GM12801 (cell line): ENCODE results near the gene CSRP2.

Source experiments
- CTCF ChIP-seq: IDR thresholded peaks from one replicate; pipeline ENCODE4 v1.5.1; 2011; ENCODE audit warnings: control low read depth; ENCODE audit not compliant: insufficient read length; ENCODE audit errors: extremely low read depth

Gene CSRP2

GRCh38 chr12:76890151-76891143, 11.6 kb upstream of the CSRP2 start:
- TF ChIP-seq CTCF: no peak

DNA sequence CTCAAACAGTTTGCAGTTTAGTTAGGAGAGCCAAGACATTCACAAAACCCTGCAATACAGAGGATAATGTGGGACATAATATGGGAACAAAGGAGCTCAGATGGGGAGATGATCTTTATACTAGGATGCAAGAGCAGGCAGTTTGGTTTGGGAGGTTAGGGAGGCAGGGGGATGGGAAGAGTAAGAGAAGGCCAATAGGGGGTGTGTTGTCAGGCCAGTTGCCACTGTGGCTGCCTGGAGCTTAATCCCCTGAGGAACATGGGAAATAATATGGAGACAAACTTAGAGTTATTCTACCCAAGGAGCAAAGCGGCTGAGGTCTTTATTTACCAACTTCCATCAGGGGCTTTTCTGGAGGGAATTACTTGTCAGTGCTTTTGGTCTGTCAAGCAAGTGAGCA, 10.0 kb upstream of the CSRP2 start:
- no peak for TF ChIP-seq CTCF

GRCh38 chr12:76883811-76884210, 5.0 kb upstream of the CSRP2 start:
- no peak for TF ChIP-seq CTCF

DNA sequence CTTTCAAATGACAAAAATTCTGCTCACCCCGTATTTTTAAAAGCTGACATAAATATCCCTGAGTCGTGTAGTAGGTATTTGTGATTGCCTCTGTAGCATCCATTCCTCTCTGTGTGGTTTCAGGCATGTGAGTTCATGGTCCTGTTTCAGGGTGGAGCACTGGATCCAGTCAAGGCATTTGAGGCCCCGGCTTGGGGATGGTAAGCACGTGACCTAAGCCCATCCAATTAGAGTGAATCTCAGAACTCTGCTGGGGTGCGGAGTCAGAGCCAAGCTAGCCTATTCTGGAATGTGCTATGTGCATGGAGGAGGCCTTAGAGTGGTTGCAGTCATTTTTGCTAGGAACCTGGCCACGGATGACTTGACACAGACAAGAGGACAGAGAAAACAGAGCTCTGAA, 4.3 kb upstream of the CSRP2 start:
- TF ChIP-seq CTCF: no peak

DNA sequence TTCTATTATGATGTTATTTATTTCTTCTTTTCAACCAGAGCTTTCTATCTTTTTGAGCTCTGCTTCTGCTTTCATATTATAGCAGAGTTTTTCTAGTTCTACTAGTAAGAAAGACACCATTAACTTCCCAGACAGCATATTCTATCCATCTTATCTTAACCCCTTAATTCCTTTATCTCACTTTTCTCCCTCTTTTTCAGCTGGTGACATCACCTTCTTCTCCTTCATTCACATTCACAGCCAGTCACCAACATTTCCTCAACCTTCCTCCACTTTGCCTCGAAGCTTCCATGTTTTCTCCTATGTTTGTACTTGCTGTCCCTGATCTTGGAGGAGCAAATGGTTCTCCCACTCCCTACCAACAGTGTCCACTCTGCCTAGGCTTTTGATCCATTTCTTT, 3.5 kb upstream of the CSRP2 start:
- TF ChIP-seq CTCF: no peak

DNA sequence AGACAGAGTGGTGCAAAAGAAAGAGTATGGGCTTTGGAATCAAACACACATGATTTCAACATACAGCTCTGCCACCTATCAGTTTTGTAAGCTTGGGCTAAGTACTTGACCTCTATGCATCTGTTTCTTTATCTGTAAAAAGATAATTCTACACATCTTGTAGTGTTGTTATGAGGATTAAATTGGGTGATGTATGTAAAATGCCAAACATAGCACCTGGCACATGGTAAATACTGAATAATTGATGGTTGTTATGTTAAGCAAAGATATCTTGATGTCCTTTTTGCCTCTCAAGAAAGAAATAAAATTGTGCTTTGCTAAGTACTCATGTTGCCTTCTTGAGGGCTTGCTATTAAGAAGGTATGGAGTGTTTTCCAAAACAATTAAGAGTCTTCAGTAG, 2.3 kb upstream of the CSRP2 start:
- no peak for TF ChIP-seq CTCF

GRCh38 chr12:76880519-76881023, 1.8 kb upstream of the CSRP2 start:
- TF ChIP-seq CTCF: no peak
